CD4-positive, alpha-beta T cell treated with Interferon gamma for 1 hour (primary cell): ENCODE data around the gene FAM3D.

ENCODE experiments used
- DNase-seq: peaks from one replicate; pipeline ENCODE4 v3.0.0-alpha.2; 2020

FAM3D gene

GRCh38 chr3:58625196-58625824 lies 41.3 kb downstream of the FAM3D start:
- DNase-seq, result no peak

DNA sequence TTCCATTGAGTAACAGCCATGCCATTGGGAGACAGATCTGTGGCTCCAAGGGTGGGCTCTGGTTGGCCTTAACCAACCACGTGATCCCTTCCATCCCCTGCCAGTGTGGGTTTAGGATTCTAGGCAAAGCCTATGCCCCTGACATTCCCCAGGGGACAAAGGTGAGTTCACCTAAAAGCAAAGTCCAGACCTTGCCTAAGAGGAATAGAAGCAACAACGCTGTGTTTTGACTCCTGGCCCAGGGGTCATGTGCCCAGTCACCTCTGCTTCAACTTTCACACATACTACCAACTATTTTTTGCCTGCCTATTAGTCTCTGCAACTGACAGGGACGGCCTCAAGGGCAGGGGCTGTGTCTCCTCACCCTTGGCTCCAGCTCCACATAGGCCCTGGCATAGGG lies 42.0 kb downstream of the FAM3D start:
- no peak for DNase-seq

DNA sequence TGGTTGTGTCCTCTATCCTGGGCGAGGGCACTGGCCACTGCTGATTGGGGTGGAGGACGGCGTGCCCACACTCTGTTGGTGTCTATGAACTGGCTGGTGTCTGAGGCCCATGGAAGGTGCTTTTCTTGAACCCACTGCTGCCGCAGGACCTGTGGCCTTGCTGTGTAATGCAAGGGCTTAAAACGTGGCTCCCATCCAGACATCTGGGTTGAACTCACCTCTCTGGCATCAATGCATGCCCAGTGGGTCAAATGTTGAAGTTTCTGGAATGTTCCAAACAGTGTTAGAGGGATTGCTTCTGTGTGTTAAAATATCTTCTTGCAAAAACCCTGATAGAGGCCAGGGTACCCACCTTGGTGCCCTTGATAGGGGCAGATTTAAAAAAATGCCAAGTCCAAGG lies 42.6 kb downstream of the FAM3D start:
- no peak for DNase-seq

GRCh38 chr3:58623478-58623877 lies 43.1 kb downstream of the FAM3D start:
- no peak for DNase-seq

DNA sequence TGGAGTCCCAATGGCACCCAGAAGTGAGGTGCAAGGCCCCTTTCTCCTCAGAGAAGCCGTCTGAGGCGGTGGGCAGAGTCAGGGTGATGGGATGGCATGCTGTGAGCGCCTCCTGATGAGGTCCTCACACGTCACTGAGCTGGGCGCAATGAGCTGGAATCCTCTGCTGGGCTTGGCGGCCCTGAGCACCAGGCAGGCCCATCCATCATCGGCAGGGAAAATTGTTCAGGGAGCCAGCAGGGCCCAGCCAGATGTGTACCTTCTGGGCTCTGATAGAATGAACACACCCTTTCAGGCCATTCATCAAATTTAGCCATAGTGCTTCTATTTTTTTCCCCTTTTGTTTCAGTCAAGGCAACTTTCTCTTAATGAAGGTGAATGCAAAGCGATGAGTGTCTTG lies 43.7 kb downstream of the FAM3D start:
- DNase-seq, result no peak

- no peak for DNase-seq
Observed at GRCh38 chr3:58622436-58622835, 44.1 kb downstream of the FAM3D start.

DNA sequence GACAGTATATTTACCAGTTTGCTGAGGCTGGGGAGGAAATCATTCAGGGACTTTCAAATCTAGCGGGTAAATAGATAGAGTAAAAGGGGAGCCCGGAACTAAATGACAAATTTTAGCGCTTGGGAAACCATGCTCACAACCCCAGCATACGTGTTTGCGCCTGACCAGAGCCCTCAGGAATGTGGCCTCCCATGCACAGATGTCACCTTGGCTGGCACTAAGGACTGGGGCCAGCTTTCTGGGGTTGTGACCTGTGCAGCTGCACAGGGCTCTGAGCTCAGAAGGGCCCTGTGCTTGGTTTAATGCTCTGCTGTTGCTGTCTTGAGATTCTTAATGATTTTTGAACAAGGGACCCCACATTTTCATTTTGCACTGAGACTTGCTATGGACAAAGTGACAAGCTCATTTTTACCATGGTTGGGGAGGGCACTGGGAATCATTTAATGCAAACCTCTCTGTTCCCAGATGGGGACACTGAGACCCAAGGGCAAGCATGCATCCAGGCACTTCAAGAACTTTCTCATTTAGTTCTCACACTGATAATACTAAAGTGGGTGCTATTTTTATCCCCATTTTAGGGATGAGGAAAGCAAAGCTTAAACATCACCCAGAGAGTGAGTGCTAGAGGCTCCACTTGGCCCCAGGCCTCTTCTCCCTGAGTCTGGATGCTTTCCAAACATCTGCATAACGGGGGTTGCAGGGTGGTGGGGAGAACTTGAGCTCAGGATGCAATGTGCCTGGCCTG lies 45.3 kb downstream of the FAM3D start:
- no peak for DNase-seq

DNA sequence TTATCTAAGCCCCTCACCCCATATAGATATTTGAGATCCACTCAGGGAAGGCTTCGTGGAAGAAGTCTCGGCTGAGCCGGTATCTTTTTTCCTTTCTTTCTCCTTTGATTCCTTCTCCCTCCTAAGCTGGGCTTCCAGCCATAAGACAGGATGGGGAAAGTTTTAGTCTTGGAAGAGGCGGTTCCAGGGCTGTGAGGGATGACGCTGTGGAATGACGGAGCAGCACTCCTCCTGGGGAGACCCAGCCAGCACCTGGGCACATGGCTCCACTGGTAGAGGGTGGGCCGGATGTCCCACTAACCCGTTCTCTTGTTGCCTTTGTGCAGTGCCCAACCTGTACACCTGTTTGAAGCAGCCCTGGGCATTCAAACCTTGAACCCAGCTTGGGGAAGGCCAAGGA lies 46.2 kb downstream of the FAM3D start:
- no peak for DNase-seq

DNA sequence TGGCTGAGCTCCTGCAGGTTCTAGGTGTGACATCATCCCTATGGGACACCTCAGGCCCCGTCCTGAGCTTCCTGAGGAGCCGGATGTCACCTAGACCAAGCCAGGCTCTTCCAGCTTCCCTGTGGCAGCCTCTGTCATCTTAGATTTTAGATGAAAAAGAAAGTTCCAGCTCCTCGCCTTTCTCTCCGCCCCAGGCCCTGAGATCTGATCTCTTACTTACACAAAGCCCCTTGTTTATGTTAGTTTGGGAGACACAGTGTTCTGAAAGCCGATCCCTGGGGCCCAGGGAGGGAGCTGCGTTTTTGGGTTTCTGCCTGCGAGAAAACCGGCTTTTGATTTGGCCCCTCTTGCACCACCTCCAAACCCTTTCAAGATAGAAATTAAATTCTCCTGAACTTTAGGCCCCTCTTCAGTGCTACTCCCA lies 49.2 kb downstream of the FAM3D start:
- DNase-seq, result no peak

DNA sequence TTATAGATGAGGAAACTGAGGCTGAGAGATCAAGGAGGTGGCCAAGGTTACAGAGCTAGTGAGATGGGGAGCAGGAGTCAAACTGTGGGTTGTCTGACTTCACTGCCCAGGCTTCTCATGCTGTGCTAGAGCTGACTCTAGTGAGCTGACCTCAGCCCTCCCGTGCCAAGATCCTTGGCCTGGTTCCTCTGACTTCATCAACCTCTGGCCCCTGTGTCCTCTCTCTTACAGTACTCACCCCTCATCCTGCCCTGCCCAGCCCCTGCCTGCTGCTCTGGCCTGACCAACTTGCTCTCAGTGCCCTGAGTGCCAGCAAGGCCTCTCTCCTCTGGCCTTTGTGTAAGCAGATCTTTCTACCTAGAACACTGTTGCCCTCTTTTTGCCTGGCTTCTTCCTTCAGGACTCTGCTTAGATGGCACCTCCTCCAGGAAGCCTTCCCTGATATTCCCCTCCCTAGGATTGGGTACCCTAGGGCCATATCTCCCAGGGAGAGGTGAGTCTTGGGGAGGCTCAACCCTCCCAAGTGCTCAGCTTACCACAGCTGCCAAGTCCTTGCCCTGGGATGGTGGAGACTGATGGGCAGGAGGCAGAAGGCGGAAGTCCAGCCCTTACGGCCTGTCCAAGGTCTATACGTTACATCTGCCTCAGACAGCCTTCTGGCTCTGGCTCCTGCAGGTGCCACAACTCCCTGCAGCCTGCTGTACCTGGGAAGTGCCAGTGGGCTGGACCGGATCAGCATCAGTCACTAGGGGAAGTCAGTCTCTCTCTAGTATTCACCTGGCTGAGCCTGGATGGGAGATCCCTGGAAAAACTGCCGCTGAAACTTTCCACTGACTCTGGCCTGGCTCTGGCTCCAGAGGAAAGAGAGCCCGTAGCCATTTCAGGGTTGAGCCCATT lies 53.1 kb downstream of the FAM3D start:
- DNase-seq, result no peak

GRCh38 chr3:58612830-58613229 lies 53.7 kb downstream of the FAM3D start:
- DNase-seq, result no peak

DNA sequence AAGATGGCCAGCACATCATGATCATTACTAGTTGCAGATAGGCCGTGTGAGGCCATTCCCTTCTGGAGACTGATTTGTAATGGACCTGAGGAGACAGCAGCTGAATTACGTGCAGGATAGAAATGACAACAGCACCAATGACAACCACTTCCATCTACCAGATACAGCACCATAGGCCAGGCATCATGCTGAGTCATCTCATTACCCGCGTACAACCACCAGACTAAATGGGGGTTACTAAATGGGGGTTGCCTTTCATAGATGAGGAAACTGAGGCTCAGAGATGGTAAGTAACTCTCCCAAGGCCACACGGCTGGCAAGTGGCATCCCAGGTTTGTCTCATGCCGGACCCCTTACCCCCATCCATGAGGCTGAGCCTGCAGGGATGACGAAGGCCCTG lies 56.6 kb downstream of the FAM3D start:
- no peak for DNase-seq

GRCh38 chr3:58608648-58609047 lies 57.9 kb downstream of the FAM3D start:
- DNase-seq, result no peak

- no peak for DNase-seq
Observed at GRCh38 chr3:58607816-58608215, 58.8 kb downstream of the FAM3D start.

GRCh38 chr3:58606693-58607092 lies 59.9 kb downstream of the FAM3D start:
- DNase-seq, result no peak

DNA sequence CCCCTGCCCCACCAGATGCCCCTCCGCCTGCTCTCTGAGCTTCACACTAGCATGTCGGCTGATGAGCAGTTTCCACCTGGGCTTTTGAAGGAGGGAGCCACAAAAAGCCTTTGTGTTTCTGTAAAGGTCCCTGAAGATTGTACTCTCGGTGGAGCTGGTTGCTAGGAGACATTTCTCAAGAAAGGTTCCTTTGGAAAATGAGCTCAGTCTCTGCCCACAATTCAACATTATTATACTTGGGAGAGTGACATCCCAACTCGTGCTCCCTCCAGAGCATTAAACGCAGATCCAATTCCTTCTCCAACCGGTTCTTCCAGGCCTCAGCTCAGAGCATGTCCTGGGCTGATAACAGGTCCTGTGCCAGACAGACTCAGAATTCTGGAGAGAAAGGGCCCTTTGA lies 62.5 kb downstream of the FAM3D start:
- no peak for DNase-seq

DNA sequence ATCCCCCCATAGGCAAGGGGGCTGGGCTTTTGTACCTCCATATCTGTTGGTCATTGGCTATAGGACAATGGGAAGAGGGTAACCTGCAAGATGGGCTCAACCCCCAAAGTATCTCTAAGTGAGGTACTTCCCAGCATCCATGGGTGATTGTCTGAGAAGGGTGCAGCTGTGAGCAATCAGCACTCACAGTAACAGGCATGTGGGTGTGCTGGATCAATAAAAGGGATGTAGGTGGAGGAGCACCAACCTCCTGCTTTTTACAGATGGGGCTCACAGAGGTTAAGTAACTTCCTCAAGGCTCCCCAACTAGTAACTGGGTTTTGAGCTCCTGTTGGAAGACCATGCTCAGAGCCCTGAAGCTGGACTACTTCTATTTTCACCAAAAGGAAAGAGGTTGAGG lies 63.0 kb downstream of the FAM3D start:
- DNase-seq, result no peak

- DNase-seq, result no peak
Observed at GRCh38 chr3:58597770-58598310, 68.7 kb downstream of the FAM3D start.

DNA sequence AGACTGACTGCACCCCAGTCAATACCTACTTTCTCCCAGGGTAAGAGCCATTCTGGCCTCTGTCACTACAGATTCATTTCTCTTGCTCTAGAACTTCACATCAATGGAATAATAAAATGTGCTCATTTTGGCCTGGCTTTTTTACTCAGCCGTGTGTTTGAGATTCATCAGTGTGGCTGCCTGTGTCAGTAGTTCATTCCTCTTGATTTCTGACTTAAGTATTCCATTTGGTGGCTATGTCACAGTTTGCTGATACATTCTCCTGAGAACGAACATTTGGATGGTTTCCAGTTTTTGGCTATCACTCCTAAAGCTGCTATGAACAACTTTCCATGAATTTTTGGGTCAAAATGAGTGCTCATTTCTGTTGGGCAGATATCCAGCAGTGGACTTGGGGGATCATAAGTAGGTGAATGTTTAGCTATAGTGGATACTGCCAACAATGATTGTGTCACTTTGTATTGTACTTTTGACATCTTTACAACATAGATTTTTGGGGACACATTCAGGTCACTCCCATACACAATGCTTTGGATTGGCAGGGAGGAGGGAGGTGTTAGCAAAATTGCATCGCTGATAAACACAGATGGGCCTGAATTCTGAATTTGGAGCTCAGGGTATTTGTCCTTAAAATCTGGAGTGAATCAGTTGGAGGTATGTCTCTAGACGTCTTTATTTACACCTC lies 69.6 kb downstream of the FAM3D start:
- no peak for DNase-seq

DNA sequence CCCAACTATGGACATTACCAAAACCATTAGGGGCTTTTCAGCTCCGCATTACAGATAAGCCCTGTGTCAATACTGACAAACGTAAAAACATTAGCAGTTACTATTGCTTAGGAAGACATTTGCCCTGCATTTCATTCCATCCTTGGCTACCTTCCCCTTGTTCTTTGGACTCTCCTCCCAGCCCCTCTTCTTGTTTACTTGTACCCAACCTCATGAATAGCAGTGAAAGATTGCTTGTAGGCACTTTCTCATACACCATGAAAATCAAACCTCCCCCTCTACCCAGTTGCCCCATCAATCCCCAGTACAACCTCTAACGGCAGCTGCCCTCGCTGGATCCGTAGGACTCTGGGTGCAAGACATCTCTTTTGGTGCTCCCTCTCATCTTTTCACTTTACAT lies 72.5 kb downstream of the FAM3D start:
- DNase-seq, result no peak

- DNase-seq, result no peak
Observed at GRCh38 chr3:58591517-58592510, 74.8 kb downstream of the FAM3D start.
